Large intestine (tissue), 3 donors: ENCODE measurements around the gene SURF4. TPM values are rescaled to one million over a fixed set of nuclear protein-coding genes. Genes with fewer than 3 reads are reported as not detected.
A peak's percentile ranks its signal among the peaks of the same experiment; 100 is the strongest.

ENCODE experiments used
- DNase-seq, 2 donors: peaks; one replicate each; pipeline versions ENCODE4 v3.0.0 to v3.0.0-alpha.2; 2013
- H3K27ac ChIP-seq: one replicate; pipeline ENCODE4 v1.5.1; 2013; ENCODE audit warnings: low read length
- H3K27me3 ChIP-seq: 2 replicates; pipeline ENCODE4 v1.6.1; 2013; ENCODE audit warnings: low read length; ENCODE audit not compliant: control insufficient read depth, insufficient read depth
- H3K36me3 ChIP-seq: 2 replicates; pipeline ENCODE4 v1.6.1; 2013; ENCODE audit warnings: low read length; ENCODE audit not compliant: control insufficient read depth, insufficient read depth
- H3K4me1 ChIP-seq: one replicate; pipeline ENCODE4 v1.6.1; 2013; ENCODE audit warnings: low read length; ENCODE audit not compliant: control insufficient read depth, insufficient read depth
- H3K4me3 ChIP-seq: one replicate; pipeline ENCODE4 v1.5.1; 2013; ENCODE audit warnings: low read length
- H3K9me3 ChIP-seq: one replicate; pipeline ENCODE4 v1.6.1; 2013; ENCODE audit warnings: mild to moderate bottlenecking, low read depth, low read length, moderate library complexity; ENCODE audit not compliant: control insufficient read depth
- WGBS: methylation state at CpG from one replicate; pipeline ENCODE4 v1.1.5; 2013; ENCODE audit warnings: low lambda C conversion rate; ENCODE audit not compliant: insufficient coverage; 5-methylcytosine and 5-hydroxymethylcytosine counted together
- polyA plus RNA-seq: library from polyadenylated mRNA; unstranded; fragments of 120-200 nt; gene quantifications from one replicate; pipeline ENCODE4 v1.2.1, GENCODE V29; 2013

Gene SURF4
- polyA plus RNA-seq, 1 donor = 232 TPM

GRCh38 chr9:133367221-133367620 is 8.6 kb downstream of the SURF4 start:
- Histone ChIP-seq H3K4me1 (peaks cover 64% of the 10 kb centered on the region), H3K9me3 (no peaks in the 10 kb centered on the region), H3K36me3 (peaks cover 81% of the 10 kb centered on the region), H3K4me3 (no peak overlapping the region), H3K27me3 (no peaks in the 10 kb centered on the region), H3K27ac (no peak overlapping the region)
- DNase-seq = no peak
- WGBS = no CpG with 5 or more reads among the region's 22 CpGs

GRCh38 chr9:133366435-133366834 is 9.4 kb downstream of the SURF4 start:
- Histone ChIP-seq H3K27ac (no peak overlapping the region), H3K4me3 (no peak overlapping the region), H3K9me3 (no peaks in the 10 kb centered on the region), H3K4me1 (peaks cover 56% of the 10 kb centered on the region), H3K27me3 (no peaks in the 10 kb centered on the region), H3K36me3 (peaks cover 83% of the 10 kb centered on the region)
- no peak for DNase-seq
- WGBS = no CpG with 5 or more reads among the region's 11 CpGs

- Histone ChIP-seq H3K4me1 (peaks cover 53% of the 10 kb centered on the region), H3K4me3 (no peak overlapping the region), H3K27ac (no peak overlapping the region), H3K9me3 (no peaks in the 10 kb centered on the region), H3K36me3 (peaks cover 78% of the 10 kb centered on the region), H3K27me3 (no peaks in the 10 kb centered on the region)
- 83% methylated on average over 3 of the region's 15 CpGs for WGBS
- no peak for DNase-seq
Observed at GRCh38 chr9:133362359-133363044, 13.4 kb downstream of the SURF4 start.

GRCh38 chr9:133361507-133362092 is 14.3 kb downstream of the SURF4 start:
- Histone ChIP-seq H3K9me3 (no peaks in the 10 kb centered on the region), H3K27ac (no peak overlapping the region), H3K27me3 (no peaks in the 10 kb centered on the region), H3K4me3 (no peak overlapping the region), H3K36me3 (peaks cover 69% of the 10 kb centered on the region), H3K4me1 (peaks cover 53% of the 10 kb centered on the region)
- 100% methylated on average over 1 of the region's 13 CpGs for WGBS
- DNase-seq = no peak

GRCh38 chr9:133360400-133361393 is 15.2 kb downstream of the SURF4 start:
- Histone ChIP-seq H3K36me3 (peaks cover 60% of the 10 kb centered on the region), H3K27ac (no peak overlapping the region), H3K4me3 (no peak overlapping the region), H3K4me1 (peaks cover 45% of the 10 kb centered on the region), H3K9me3 (no peaks in the 10 kb centered on the region), H3K27me3 (no peaks in the 10 kb centered on the region)
- DNase-seq = peak in 1 of 2 donors; percentile 48
- WGBS = no CpG with 5 or more reads among the region's 21 CpGs

- peaks cover 49% of the 10 kb centered on the region for H3K36me3 ChIP-seq
- H3K4me1 ChIP-seq = peaks cover 48% of the 10 kb centered on the region
- H3K27me3 ChIP-seq = no peaks in the 10 kb centered on the region
- no peak overlapping the region for H3K4me3 ChIP-seq
- no CpG with 5 or more reads among the region's 20 CpGs for WGBS
- H3K9me3 ChIP-seq = no peaks in the 10 kb centered on the region
- no peak overlapping the region for H3K27ac ChIP-seq
- DNase-seq = peak in 1 of 2 donors; percentile 35
Observed at GRCh38 chr9:133359399-133360175, 16.3 kb downstream of the SURF4 start.

- H3K27ac ChIP-seq = no peak overlapping the region
- peaks cover 48% of the 10 kb centered on the region for H3K4me1 ChIP-seq
- H3K27me3 ChIP-seq = no peaks in the 10 kb centered on the region
- DNase-seq = no peak
- H3K36me3 ChIP-seq = peaks cover 40% of the 10 kb centered on the region
- no CpG with 5 or more reads among the region's 14 CpGs for WGBS
- H3K9me3 ChIP-seq = no peaks in the 10 kb centered on the region
- no peak overlapping the region for H3K4me3 ChIP-seq
Observed at GRCh38 chr9:133357656-133358055, 18.2 kb downstream of the SURF4 start.

- peak; percentile 72 to 87 for DNase-seq
- H3K9me3 ChIP-seq = no peaks in the 10 kb centered on the region
- H3K27me3 ChIP-seq = no peaks in the 10 kb centered on the region
- peak within 1 kb of the TSS; percentile 73 for H3K4me3 ChIP-seq
- H3K36me3 ChIP-seq = peaks cover 40% of the 10 kb centered on the region
- H3K4me1 ChIP-seq = peaks cover 48% of the 10 kb centered on the region
- no CpG with 5 or more reads among the region's 78 CpGs for WGBS
- no peak within 1 kb of the TSS for H3K27ac ChIP-seq
Observed at GRCh38 chr9:133356391-133357091, 19.3 kb downstream of the SURF4 start, which contains the start of the genes SURF1 and SURF2. TSS of gene SURF1 (minus strand) at chr9:133356487. CDS start at chr9:133356453, 34 bp downstream. TSS of gene SURF2 (plus strand) at chr9:133356550. CDS start at chr9:133356593, 43 bp downstream.

GRCh38 chr9:133355881-133356357 is 19.9 kb downstream of the SURF4 start:
- WGBS = no CpG with 5 or more reads among the region's 31 CpGs

More at GRCh38 chr9:133355881-133356357, 19.9 kb downstream of the SURF4 start:
- no peaks in the 10 kb centered on the region for H3K9me3 ChIP-seq
- H3K27ac ChIP-seq = no peak overlapping the region
- peaks cover 40% of the 10 kb centered on the region for H3K36me3 ChIP-seq
- H3K27me3 ChIP-seq = no peaks in the 10 kb centered on the region
- peak overlapping the region; percentile 67 for H3K4me3 ChIP-seq
- H3K4me1 ChIP-seq = peaks cover 44% of the 10 kb centered on the region
- no peak for DNase-seq
